Endodermal cell (in vitro differentiated cells): Measurements from ENCODE around the gene SCPEP1. TPM values are rescaled to one million over a fixed set of nuclear protein-coding genes. Genes with fewer than 3 reads are reported as not detected.
A peak's percentile ranks its signal among the peaks of the same experiment; 100 is the strongest.
"Not testable (repeated sequence)": the region's sequence is repeated elsewhere in the genome, so short reads cannot be mapped to it uniquely, and the experiment has no call there.

Source experiments
- DNase-seq: peaks from one replicate; pipeline ENCODE4 v3.0.0-alpha.2; 2017
- H3K27ac ChIP-seq: 2 replicates; pipeline ENCODE4 v1.5.1; 2013; ENCODE audit warnings: mild to moderate bottlenecking, low read depth, low read length, moderate library complexity
- H3K27me3 ChIP-seq: 2 replicates; pipeline ENCODE4 v1.6.1; 2013; ENCODE audit warnings: mild to moderate bottlenecking, low read length, moderate library complexity; ENCODE audit not compliant: insufficient read depth, control insufficient read depth, poor library complexity, severe bottlenecking
- H3K36me3 ChIP-seq: 2 replicates; pipeline ENCODE4 v1.7.0; 2013; ENCODE audit warnings: mild to moderate bottlenecking, low read length, moderate library complexity; ENCODE audit not compliant: control insufficient read depth, insufficient read depth
- H3K4me1 ChIP-seq: one replicate; pipeline ENCODE4 v1.7.0; 2013; ENCODE audit warnings: low read length; ENCODE audit not compliant: control insufficient read depth, insufficient read depth
- H3K4me3 ChIP-seq: 2 replicates; pipeline ENCODE4 v1.5.1; 2013; ENCODE audit warnings: mild to moderate bottlenecking, low read length, moderate library complexity
- H3K9ac ChIP-seq: 2 replicates; pipeline ENCODE4 v1.6.1; 2013; ENCODE audit warnings: mild to moderate bottlenecking, low read length, moderate library complexity; ENCODE audit not compliant: poor library complexity, severe bottlenecking; ENCODE audit errors: extremely low read depth
- H3K9me3 ChIP-seq: 2 replicates; pipeline ENCODE4 v1.6.1; 2013; ENCODE audit warnings: mild to moderate bottlenecking, low read length, moderate library complexity; ENCODE audit not compliant: control insufficient read depth
- H3K27ac Mint-ChIP-seq: 2 replicates; pipeline ENCODE4 v1.8.0; 2020; ENCODE audit warnings: mixed read lengths
- H3K27me3 Mint-ChIP-seq: 2 replicates; pipeline ENCODE4 v1.8.0; 2021; ENCODE audit warnings: mild to moderate bottlenecking, mixed read lengths; ENCODE audit not compliant: insufficient read depth
- H3K36me3 Mint-ChIP-seq: 2 replicates; pipeline ENCODE4 v1.8.0; 2020; ENCODE audit warnings: low read depth, mixed read lengths
- H3K4me1 Mint-ChIP-seq: 2 replicates; pipeline ENCODE4 v1.8.0; 2020; ENCODE audit warnings: mixed read lengths
- H3K4me3 Mint-ChIP-seq: 2 replicates; pipeline ENCODE4 v1.8.0; 2020; ENCODE audit warnings: mild to moderate bottlenecking, moderate library complexity, mixed read lengths
- H3K9me3 Mint-ChIP-seq: 2 replicates; pipeline ENCODE4 v1.8.0; 2020; ENCODE audit warnings: mild to moderate bottlenecking, mixed read lengths
- WGBS, 2 experiments: methylation state at CpG; one replicate each; pipeline versions ENCODE4 v1.1.5 to v1.1.7; 2013; ENCODE audit warnings: missing lambda C conversion rate in 2 of 2, mixed read lengths in 1 of 2; ENCODE audit not compliant: insufficient coverage in 1 of 2, insufficient read length in 1 of 2; 5-methylcytosine and 5-hydroxymethylcytosine counted together
- total RNA-seq, 2 donors: library from RNA; stranded (reverse); fragmentation: NEBNext Ultra II Directional in 1 of 2; extraction: Animal tissue kit (Norgen Biotek cat#: 25700) in 1 of 2; gene quantifications; 2 replicates in 1 of 2; 3 replicates in 1 of 2; pipeline ENCODE4 v1.2.1, GENCODE V29; 2021
- TF ChIP-seq, protein P1 (sequence below): fragments of 200-600 bp; sonication (generic); conservative IDR thresholded peaks from 2 replicates; pipeline ENCODE4 v1.5.0; 2021; ENCODE audit warnings: antibody characterized with exemption, mild to moderate bottlenecking

Gene SCPEP1
- total RNA-seq, 2 donors from 2014 or later, result 28.5 to 30.8 TPM

- Mint-ChIP-seq H3K4me1 (peaks cover 2% of the 10 kb centered on the region), H3K27ac (no peak overlapping the region), H3K9me3 (no peaks in the 10 kb centered on the region), H3K27me3 (no peaks in the 10 kb centered on the region), H3K36me3 (peaks cover 4% of the 10 kb centered on the region), H3K4me3 (no peak overlapping the region)
- Histone ChIP-seq H3K27me3 (no peaks in the 10 kb centered on the region), H3K36me3 (peaks cover 5% of the 10 kb centered on the region), H3K27ac (no peak overlapping the region), H3K4me3 (no peak overlapping the region), H3K4me1 (no peaks in the 10 kb centered on the region), H3K9me3 (no peaks in the 10 kb centered on the region), H3K9ac (no peak overlapping the region)
- TF ChIP-seq, protein P1, sequence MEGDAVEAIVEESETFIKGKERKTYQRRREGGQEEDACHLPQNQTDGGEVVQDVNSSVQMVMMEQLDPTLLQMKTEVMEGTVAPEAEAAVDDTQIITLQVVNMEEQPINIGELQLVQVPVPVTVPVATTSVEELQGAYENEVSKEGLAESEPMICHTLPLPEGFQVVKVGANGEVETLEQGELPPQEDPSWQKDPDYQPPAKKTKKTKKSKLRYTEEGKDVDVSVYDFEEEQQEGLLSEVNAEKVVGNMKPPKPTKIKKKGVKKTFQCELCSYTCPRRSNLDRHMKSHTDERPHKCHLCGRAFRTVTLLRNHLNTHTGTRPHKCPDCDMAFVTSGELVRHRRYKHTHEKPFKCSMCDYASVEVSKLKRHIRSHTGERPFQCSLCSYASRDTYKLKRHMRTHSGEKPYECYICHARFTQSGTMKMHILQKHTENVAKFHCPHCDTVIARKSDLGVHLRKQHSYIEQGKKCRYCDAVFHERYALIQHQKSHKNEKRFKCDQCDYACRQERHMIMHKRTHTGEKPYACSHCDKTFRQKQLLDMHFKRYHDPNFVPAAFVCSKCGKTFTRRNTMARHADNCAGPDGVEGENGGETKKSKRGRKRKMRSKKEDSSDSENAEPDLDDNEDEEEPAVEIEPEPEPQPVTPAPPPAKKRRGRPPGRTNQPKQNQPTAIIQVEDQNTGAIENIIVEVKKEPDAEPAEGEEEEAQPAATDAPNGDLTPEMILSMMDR, result no peak
- 83 to 97% methylated on average over 3 to 5 of the region's 5 CpGs for WGBS, 2 experiments
- peak; percentile 33 for DNase-seq
These were observed 20.9 kb upstream of the SCPEP1 start for GRCh38 chr17:56956992-56957391.

DNA sequence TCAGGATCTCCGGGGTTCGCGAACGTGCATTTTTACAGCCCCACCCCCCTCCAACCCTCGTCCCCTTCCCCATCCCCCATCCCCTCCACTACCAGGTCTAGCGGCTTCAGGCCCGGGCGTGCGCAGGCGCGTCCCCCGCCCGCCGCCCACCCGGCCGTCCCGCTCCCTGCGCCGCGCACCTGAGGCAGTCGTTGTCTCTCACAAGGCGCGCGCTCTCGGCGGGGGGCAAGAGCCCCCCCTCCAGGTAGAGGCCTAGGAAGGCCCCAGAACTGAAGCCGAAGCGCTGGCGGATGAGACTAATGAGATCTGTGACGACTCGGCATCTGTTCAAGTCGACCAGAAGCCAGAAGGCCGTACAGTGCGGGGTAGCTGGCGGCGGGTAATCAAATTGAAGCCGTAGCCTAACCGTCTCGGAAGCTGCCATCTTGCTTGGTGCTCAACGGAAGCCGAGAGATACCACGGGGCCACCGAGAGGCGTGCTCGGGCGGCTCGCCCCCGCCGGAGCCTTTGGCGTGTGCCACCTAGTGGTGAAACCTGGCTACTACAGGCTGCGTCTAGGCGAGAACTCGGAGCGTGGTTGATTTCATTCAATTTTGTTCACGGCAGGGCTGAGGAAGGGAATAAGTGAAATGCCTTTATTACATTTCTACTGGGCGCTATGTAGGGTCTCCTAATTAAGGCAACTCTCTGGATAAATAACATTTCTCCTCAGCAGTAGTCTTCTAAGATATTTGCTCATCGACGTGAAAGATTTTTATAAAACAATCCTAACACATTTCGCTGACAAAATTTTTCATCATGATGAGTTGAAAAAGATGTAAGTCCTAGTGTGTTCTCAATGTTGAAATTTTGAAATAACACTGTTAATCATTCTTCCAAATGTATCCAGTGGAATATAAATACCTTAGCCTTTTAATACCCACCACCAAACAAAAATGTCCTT, 17.1 kb upstream of the SCPEP1 start, which contains the start of gene COIL:
Gene COIL (minus strand): TSS at position 455 of the 943 bp plus-strand sequence. CDS start 31 bp downstream, at position 424.
- peak within 1 kb of the TSS; percentile 92 for H3K9ac ChIP-seq
- peak; percentile 99 for DNase-seq
- Mint-ChIP-seq H3K27me3 (no peaks in the 10 kb centered on the region), H3K36me3 (no peaks in the 10 kb centered on the region), H3K27ac (peak within 1 kb of the TSS; percentile 97), H3K9me3 (no peaks in the 10 kb centered on the region), H3K4me1 (peaks cover 2% of the 10 kb centered on the region), H3K4me3 (peak within 1 kb of the TSS; percentile 72)
- H3K27me3 ChIP-seq, result no peaks in the 10 kb centered on the region
- no peaks in the 10 kb centered on the region for H3K4me1 ChIP-seq
- TF ChIP-seq, protein P1, result peak; percentile 99
- 1 to 5% methylated on average over 38 to 58 of the region's 59 CpGs for WGBS, 2 experiments
- H3K4me3 ChIP-seq, result peak within 1 kb of the TSS; percentile 80
- no peaks in the 10 kb centered on the region for H3K9me3 ChIP-seq
- H3K27ac ChIP-seq, result peak within 1 kb of the TSS; percentile 99
- no peaks in the 10 kb centered on the region for H3K36me3 ChIP-seq

- DNase-seq, result peak; percentile 2
- 95 to 100% methylated on average over 5 to 9 of the region's 9 CpGs for WGBS, 2 experiments
These were observed 12.7 kb upstream of the SCPEP1 start for GRCh38 chr17:56965241-56965640.

GRCh38 chr17:56965681-56966080, 12.2 kb upstream of the SCPEP1 start:
- not testable (repeated sequence) for H3K27ac Mint-ChIP-seq, H3K4me1 ChIP-seq, H3K9me3 Mint-ChIP-seq, H3K36me3 ChIP-seq, DNase-seq, H3K4me3 Mint-ChIP-seq, H3K27me3 Mint-ChIP-seq, H3K4me3 ChIP-seq, H3K27me3 ChIP-seq, H3K9ac ChIP-seq, H3K27ac ChIP-seq, H3K9me3 ChIP-seq, H3K36me3 Mint-ChIP-seq, H3K4me1 Mint-ChIP-seq
- WGBS, 2 experiments, result 91 to 96% methylated on average over 6 of the region's 6 CpGs

More at GRCh38 chr17:56965241-56965640, 12.7 kb upstream of the SCPEP1 start:
- H3K4me1 Mint-ChIP-seq, H3K4me3 ChIP-seq, H3K9me3 Mint-ChIP-seq, H3K36me3 Mint-ChIP-seq, H3K36me3 ChIP-seq, H3K9me3 ChIP-seq, H3K27me3 Mint-ChIP-seq, H3K27ac Mint-ChIP-seq, H3K27ac ChIP-seq, H3K27me3 ChIP-seq, H3K4me3 Mint-ChIP-seq, H3K9ac ChIP-seq, H3K4me1 ChIP-seq: not testable (repeated sequence)
